HepG2 (cell line): ENCODE measurements around the gene TP73. TPM values are rescaled to one million over a fixed set of nuclear protein-coding genes. Genes with fewer than 3 reads are reported as not detected.

ENCODE experiments used
- ARID2 ChIP-seq: sonication (generic); formaldehyde crosslinking; IDR thresholded peaks from 2 replicates; pipeline ENCODE4 v1.8.1; 2022; ENCODE audit warnings: mild to moderate bottlenecking, missing genetic modification reagents, borderline replicate concordance
- BRCA1 ChIP-seq: sonication (generic); formaldehyde crosslinking; IDR thresholded peaks from 2 replicates; pipeline ENCODE4 v1.4.0; 2020; ENCODE audit warnings: missing genetic modification reagents
- CEBPB ChIP-seq: IDR thresholded peaks from 2 replicates; pipeline ENCODE4 v1.6.1; 2011; ENCODE audit warnings: low read depth, low read length, improper control_type of control experiment, borderline replicate concordance
- DR1 ChIP-seq: sonication (generic); formaldehyde crosslinking; IDR thresholded peaks from 2 replicates; pipeline ENCODE4 v1.8.0; 2021; ENCODE audit warnings: mild to moderate bottlenecking, missing genetic modification reagents, inconsistent platforms
- FOXA3 ChIP-seq: IDR thresholded peaks from 2 replicates; pipeline ENCODE4 v1.6.1; 2016; ENCODE audit warnings: missing genetic modification reagents, missing compliant biosample characterization
- GATAD1 ChIP-seq: IDR thresholded peaks from 2 replicates; pipeline ENCODE4 v1.6.1; 2016; ENCODE audit warnings: missing genetic modification reagents, missing compliant biosample characterization
- HNRNPL ChIP-seq: fragments of 200-400 bp; formaldehyde crosslinking; IDR thresholded peaks from 2 replicates; pipeline ENCODE4 v1.6.1; 2017; ENCODE audit warnings: mild to moderate bottlenecking, low read depth, low read length
- PCBP1 ChIP-seq: fragments of 200-400 bp; formaldehyde crosslinking; IDR thresholded peaks from 2 replicates; pipeline ENCODE4 v1.6.1; 2017; ENCODE audit warnings: mild to moderate bottlenecking, low read depth, low read length, borderline replicate concordance
- SIN3A ChIP-seq: IDR thresholded peaks from 2 replicates; pipeline ENCODE4 v1.6.1; 2011; ENCODE audit warnings: low read depth, mild to moderate bottlenecking, control low read depth, low read length, borderline replicate concordance
- SMARCE1 ChIP-seq: fragments of 450-650 bp; IDR thresholded peaks from 2 replicates; pipeline ENCODE4 v1.6.1; 2017; ENCODE audit warnings: borderline replicate concordance
- SRSF1 ChIP-seq: fragments of 200-400 bp; formaldehyde crosslinking; optimal IDR thresholded peaks from 2 replicates; pipeline ENCODE3; 2017; ENCODE audit warnings: mild to moderate bottlenecking, low read depth, low read length, moderate library complexity
- ZNF264 ChIP-seq: sonication (generic); formaldehyde crosslinking; IDR thresholded peaks from 2 replicates; pipeline ENCODE4 v1.4.0; 2020; ENCODE audit warnings: missing genetic modification reagents
- ZNF317 ChIP-seq: sonication (generic); formaldehyde crosslinking; IDR thresholded peaks from 2 replicates; pipeline ENCODE4 v1.5.0; 2020; ENCODE audit warnings: mild to moderate bottlenecking, missing genetic modification reagents
- ZNF432 ChIP-seq: sonication (generic); formaldehyde crosslinking; IDR thresholded peaks from 2 replicates; pipeline ENCODE4 v1.5.0; 2020; ENCODE audit warnings: missing genetic modification reagents, mild to moderate bottlenecking, borderline replicate concordance
- ZNF496 ChIP-seq: sonication (generic); formaldehyde crosslinking; IDR thresholded peaks from 2 replicates; pipeline ENCODE4 v1.8.1; 2023; ENCODE audit warnings: mild to moderate bottlenecking, moderate library complexity, missing genetic modification reagents; ENCODE audit not compliant: insufficient replicate concordance
- ZNF543 ChIP-seq: sonication (generic); formaldehyde crosslinking; IDR thresholded peaks from 2 replicates; pipeline ENCODE4 v1.4.0; 2020; ENCODE audit warnings: mild to moderate bottlenecking, missing genetic modification reagents
- ZNF549 ChIP-seq: sonication (generic); formaldehyde crosslinking; IDR thresholded peaks from 2 replicates; pipeline ENCODE4 v1.5.0; 2020; ENCODE audit warnings: missing genetic modification reagents
- ZNF644 ChIP-seq: IDR thresholded peaks from 2 replicates; pipeline ENCODE4 v1.6.1; 2016; ENCODE audit warnings: low read depth
- ZNF792 ChIP-seq: IDR thresholded peaks from 2 replicates; pipeline ENCODE4 v1.6.1; 2016
- polyA plus RNA-seq, 8 experiments: library from polyadenylated mRNA; depleted of rRNA in 3 of 8; stranded (reverse) in 7 of 8; unstranded in 1 of 8; fragments of >200 nt; fragmentation: Illumina TruSeq in 4 of 8; extraction: Trizol in 4 of 8; gene quantifications; 2 replicates each; pipeline versions ENCODE4 v1.2.1 to v1.2.3, GENCODE V29; 2011 to 2016; ENCODE audit warnings: low read depth in 4 of 8, missing spikeins in 1 of 8, mixed read lengths in 1 of 8; ENCODE audit not compliant: insufficient read depth in 1 of 8
- total RNA-seq, 5 experiments: library from RNA; depleted of rRNA; stranded (reverse); fragments of >200 nt; fragmentation: Illumina TruSeq; extraction: Trizol; gene quantifications; 2 replicates each; pipeline ENCODE4 v1.2.3, GENCODE V29; 2016; ENCODE audit warnings: low read depth in 1 of 5
- TF ChIP-seq, protein P1 (sequence below): sonication (generic); formaldehyde crosslinking; IDR thresholded peaks from 2 replicates; pipeline ENCODE4 v1.5.0; 2020; ENCODE audit warnings: mild to moderate bottlenecking, missing genetic modification reagents
- TF ChIP-seq, protein P2 (sequence below): sonication (generic); formaldehyde crosslinking; IDR thresholded peaks from 2 replicates; pipeline ENCODE4 v1.4.0; 2020; ENCODE audit warnings: missing genetic modification reagents, borderline replicate concordance
- TF ChIP-seq, protein P3 (sequence below): sonication (generic); formaldehyde crosslinking; IDR thresholded peaks from 2 replicates; pipeline ENCODE4 v1.4.0; 2020; ENCODE audit warnings: missing genetic modification reagents, borderline replicate concordance
- TF ChIP-seq, protein P4 (sequence below): IDR thresholded peaks from 2 replicates; pipeline ENCODE4 v1.6.1; 2016; ENCODE audit warnings: mild to moderate bottlenecking, missing biosample characterization, missing genetic modification reagents

Gene TP73
- total and polyA plus RNA-seq, 2 of the 13 experiments (the other 11 are each of a cell fraction or from before 2014, with no cell fraction given), result 0.49 to 1.1 TPM

DNA sequence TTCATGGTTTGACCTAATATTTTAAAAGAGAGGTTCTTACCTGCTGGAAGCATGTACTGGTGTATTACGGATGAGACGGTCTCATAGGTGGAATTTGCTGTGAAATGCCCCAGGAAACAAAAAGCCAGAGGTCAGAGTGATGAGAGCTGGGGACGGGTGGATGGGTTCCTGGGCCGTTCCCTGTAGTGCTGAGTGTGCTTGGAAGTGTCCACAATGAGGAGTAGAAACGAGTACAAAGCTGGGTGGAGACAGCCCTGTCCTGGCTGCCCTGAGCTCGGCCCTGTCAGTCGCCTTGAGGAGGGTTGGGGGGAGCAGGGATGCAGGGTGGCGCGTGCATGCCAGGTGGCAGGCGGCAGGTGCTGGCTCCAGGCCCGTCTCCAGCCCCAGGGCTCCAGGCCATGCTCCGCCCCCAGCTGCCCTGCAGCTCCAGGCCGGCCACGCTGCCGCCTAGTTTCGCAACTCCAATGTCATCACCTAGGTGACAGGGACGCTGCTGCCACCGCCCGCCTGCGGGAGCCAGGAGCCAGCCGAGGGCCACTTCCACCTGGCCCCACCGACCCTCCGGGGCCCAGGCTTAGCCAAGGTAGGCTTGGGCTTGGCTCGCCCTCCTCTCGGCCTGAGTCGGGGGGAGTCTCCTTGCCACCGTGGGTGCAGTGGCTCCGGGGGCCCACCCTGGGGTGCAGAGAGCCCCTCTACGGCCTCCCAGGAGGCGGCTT lies 16.4 kb downstream of the TP73 start (continued):
- TF ChIP-seq BRCA1, result no peak
- no peak for TF ChIP-seq SMARCE1
- TF ChIP-seq ZNF543 (CRISPR knock-in tag), result no peak
- TF ChIP-seq ZNF264, result no peak
- TF ChIP-seq ZNF792 (CRISPR knock-in tag), result 0 out of 2 replicates have a peak, but pooled peaks have one; percentile 35
- TF ChIP-seq ZNF644 (CRISPR knock-in tag), result no peak
- no peak for TF ChIP-seq DR1
- TF ChIP-seq, protein P1, sequence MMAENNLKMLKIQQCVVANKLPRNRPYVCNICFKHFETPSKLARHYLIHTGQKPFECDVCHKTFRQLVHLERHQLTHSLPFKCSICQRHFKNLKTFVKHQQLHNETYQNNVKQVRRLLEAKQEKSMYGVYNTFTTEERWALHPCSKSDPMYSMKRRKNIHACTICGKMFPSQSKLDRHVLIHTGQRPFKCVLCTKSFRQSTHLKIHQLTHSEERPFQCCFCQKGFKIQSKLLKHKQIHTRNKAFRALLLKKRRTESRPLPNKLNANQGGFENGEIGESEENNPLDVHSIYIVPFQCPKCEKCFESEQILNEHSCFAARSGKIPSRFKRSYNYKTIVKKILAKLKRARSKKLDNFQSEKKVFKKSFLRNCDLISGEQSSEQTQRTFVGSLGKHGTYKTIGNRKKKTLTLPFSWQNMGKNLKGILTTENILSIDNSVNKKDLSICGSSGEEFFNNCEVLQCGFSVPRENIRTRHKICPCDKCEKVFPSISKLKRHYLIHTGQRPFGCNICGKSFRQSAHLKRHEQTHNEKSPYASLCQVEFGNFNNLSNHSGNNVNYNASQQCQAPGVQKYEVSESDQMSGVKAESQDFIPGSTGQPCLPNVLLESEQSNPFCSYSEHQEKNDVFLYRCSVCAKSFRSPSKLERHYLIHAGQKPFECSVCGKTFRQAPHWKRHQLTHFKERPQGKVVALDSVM (CRISPR knock-in tag), result no peak
- TF ChIP-seq, protein P2, sequence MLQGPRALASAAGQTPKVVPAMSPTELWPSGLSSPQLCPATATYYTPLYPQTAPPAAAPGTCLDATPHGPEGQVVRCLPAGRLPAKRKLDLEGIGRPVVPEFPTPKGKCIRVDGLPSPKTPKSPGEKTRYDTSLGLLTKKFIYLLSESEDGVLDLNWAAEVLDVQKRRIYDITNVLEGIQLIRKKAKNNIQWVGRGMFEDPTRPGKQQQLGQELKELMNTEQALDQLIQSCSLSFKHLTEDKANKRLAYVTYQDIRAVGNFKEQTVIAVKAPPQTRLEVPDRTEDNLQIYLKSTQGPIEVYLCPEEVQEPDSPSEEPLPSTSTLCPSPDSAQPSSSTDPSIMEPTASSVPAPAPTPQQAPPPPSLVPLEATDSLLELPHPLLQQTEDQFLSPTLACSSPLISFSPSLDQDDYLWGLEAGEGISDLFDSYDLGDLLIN (CRISPR knock-in tag), result no peak
- TF ChIP-seq FOXA3 (CRISPR knock-in tag), result peak; percentile 50; the same call in 1 of the 2 replicates
- peak; percentile 81 for TF ChIP-seq HNRNPL
- TF ChIP-seq GATAD1, result peak; percentile 61
- TF ChIP-seq ZNF549 (CRISPR knock-in tag), result no peak
- TF ChIP-seq, protein P3, sequence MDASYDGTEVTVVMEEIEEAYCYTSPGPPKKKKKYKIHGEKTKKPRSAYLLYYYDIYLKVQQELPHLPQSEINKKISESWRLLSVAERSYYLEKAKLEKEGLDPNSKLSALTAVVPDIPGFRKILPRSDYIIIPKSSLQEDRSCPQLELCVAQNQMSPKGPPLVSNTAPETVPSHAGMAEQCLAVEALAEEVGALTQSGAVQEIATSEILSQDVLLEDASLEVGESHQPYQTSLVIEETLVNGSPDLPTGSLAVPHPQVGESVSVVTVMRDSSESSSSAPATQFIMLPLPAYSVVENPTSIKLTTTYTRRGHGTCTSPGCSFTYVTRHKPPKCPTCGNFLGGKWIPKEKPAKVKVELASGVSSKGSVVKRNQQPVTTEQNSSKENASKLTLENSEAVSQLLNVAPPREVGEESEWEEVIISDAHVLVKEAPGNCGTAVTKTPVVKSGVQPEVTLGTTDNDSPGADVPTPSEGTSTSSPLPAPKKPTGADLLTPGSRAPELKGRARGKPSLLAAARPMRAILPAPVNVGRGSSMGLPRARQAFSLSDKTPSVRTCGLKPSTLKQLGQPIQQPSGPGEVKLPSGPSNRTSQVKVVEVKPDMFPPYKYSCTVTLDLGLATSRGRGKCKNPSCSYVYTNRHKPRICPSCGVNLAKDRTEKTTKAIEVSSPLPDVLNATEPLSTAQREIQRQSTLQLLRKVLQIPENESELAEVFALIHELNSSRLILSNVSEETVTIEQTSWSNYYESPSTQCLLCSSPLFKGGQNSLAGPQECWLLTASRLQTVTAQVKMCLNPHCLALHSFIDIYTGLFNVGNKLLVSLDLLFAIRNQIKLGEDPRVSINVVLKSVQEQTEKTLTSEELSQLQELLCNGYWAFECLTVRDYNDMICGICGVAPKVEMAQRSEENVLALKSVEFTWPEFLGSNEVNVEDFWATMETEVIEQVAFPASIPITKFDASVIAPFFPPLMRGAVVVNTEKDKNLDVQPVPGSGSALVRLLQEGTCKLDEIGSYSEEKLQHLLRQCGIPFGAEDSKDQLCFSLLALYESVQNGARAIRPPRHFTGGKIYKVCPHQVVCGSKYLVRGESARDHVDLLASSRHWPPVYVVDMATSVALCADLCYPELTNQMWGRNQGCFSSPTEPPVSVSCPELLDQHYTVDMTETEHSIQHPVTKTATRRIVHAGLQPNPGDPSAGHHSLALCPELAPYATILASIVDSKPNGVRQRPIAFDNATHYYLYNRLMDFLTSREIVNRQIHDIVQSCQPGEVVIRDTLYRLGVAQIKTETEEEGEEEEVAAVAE (CRISPR knock-in tag), result no peak
- TF ChIP-seq PCBP1, result no peak
- TF ChIP-seq, protein P4, sequence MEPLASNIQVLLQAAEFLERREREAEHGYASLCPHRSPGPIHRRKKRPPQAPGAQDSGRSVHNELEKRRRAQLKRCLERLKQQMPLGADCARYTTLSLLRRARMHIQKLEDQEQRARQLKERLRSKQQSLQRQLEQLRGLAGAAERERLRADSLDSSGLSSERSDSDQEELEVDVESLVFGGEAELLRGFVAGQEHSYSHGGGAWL (CRISPR knock-in tag), result peak; percentile 80
- TF ChIP-seq ZNF317 (CRISPR knock-in tag), result peak; percentile 70; the same call in 1 of the 2 replicates
- no peak for TF ChIP-seq SRSF1
- TF ChIP-seq ARID2 (CRISPR knock-in tag), result no peak
- TF ChIP-seq SIN3A, result peak; percentile 98
- no peak for TF ChIP-seq ZNF432 (CRISPR knock-in tag)
- no peak for TF ChIP-seq ZNF496 (CRISPR knock-in tag)
- peak; percentile 99 for TF ChIP-seq CEBPB
